NB4 (cell line): Measurements from ENCODE around the gene DPF3.

Experiments
- CTCF ChIP-seq: IDR thresholded peaks from one replicate; pipeline ENCODE4 v1.5.1; 2012; ENCODE audit warnings: low read depth, low read length
- MAX ChIP-seq: IDR thresholded peaks from 2 replicates; pipeline ENCODE4 v1.6.1; 2011; ENCODE audit warnings: low read depth, low read length
- POLR2A ChIP-seq: IDR thresholded peaks from 2 replicates; pipeline ENCODE4 v1.6.1; 2011; ENCODE audit warnings: mild to moderate bottlenecking; ENCODE audit not compliant: insufficient read length; ENCODE audit errors: extremely low read depth

DNA sequence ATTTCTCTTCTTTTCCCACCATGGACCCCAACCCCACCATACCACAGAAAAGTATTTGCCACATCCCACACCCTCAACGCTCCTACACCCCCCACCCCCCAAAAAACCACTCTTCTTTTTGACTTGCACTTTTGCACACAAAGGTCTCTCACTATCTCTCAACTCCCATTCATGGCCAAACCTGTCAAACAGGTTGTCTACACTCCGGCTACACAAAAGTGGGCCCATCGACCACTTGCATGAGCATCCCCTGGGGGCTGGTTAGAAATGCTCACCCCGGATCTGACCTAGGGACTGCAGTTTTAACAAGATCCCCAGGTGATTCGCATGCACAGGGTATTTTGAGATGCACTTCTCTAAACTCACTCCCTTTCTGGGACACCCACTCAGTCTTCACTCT lies 248.2 kb downstream of the DPF3 start:
- TF ChIP-seq MAX (no peak), POLR2A (no peak), CTCF (no peak)
